HG03460 (cell line): ENCODE measurements around the gene COX7B.
"Not testable (repeated sequence)": the region's sequence is repeated elsewhere in the genome, so short reads cannot be mapped to it uniquely, and the experiment has no call there.

Source experiments
- ATAC-seq: cut with Tn5 transposase; IDR thresholded peaks from one replicate; pipeline ENCODE4 v1.9.1; 2021; ENCODE audit not compliant: unreplicated experiment

Gene COX7B

GRCh38 chrX:77945031-77945430 lies 45.8 kb downstream of the COX7B start:
- not testable (repeated sequence) for ATAC-seq

DNA sequence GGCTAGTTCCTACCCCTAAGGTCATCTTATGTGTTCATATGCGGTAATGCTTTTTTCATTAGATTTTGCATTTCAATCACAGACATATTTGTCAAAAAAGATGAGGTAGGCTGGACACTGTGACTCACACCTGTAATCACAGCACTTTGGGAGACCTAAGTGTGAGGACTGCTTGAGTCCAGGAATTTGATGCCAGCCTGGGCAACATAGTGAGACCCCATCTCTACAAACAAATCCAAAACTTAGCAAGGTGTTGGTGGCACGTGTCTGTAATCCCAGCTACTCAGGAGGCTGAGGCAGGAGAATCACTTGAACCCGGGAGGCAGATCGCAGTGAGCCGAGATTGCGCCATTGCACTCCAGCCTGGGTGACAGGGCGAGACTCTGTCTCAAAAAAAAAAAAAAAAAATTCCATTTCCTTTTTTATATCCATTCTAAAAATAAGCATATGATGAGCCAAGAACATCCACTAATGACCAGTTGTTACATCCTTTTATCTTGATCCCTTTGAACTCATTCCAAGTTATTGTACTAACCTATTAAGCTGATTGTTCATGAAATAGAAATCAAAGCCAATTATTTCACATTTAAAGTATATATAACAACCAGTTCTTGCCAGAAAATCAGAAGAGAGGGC lies 46.8 kb downstream of the COX7B start:
- ATAC-seq: no peak

- no peak for ATAC-seq
These were observed 47.3 kb downstream of the COX7B start for GRCh38 chrX:77946571-77946970.

- no peak for ATAC-seq
These were observed 50.6 kb downstream of the COX7B start for GRCh38 chrX:77949840-77950239.

DNA sequence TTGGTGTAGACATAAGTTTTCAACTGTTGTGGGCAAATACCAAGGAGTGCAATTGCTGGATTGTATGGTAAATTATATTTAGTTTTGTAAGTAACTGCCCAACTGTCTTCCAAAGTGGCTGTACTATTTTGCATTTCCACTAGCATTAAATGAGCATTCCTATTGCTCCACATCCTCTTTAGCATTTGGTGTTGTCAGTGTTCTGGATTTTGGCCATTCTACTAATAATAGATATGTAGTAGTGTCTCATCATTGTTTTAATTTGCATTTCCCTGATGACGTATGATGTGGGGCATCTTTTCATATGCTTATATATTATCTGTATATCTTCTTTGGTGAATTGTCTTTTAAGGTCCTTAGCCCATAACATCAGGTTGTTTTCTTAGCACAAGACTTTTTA lies 52.9 kb downstream of the COX7B start:
- no peak for ATAC-seq

- ATAC-seq: no peak
These were observed 54.0 kb downstream of the COX7B start for GRCh38 chrX:77953302-77953701.

GRCh38 chrX:77953708-77954107 lies 54.4 kb downstream of the COX7B start:
- no peak for ATAC-seq
